HG02678 (cell line): Measurements from ENCODE around the gene CLCA1.

ENCODE experiments used
- ATAC-seq: cut with Tn5 transposase; IDR thresholded peaks from one replicate; pipeline ENCODE4 v1.9.1; 2021; ENCODE audit warnings: mild to moderate bottlenecking, moderate library complexity; ENCODE audit not compliant: unreplicated experiment

CLCA1 gene

DNA sequence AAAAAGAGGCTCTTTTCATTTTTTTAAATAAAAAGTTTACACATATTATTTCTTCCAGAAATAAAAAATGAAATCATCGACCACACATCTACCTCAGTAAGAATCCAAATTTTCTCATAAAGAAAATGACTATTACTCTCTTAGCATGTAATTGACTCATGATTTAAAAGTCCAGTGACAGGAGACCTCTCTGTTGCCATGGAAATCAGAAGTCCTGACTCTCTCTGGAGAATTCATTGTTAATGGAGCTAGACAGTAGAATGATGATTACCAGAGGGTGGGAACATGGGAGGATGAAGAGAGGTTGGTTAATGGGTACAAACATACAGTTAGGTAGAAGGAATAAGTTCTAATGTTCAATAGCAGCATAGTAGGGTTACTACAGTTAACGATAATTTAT lies 73.1 kb downstream of the CLCA1 start:
- ATAC-seq, result no peak

DNA sequence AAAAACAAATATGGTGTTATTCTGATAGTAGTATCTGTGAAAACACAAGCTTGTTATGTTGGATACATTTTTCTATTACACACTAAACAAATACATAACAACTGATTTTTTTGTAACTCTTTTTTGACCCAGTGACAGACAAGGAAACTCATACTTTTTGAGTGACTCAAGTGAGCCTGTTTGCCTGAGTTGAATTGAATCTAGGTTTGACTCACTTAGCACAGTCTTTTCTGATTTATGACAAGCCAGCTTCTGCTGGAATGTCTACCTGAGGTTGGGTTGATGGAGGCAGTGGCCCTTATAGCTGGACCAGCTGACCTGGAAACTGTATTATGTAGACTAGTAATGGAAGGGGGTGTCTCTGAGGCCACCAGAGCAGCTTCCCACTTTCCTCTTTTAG lies 73.9 kb downstream of the CLCA1 start:
- no peak for ATAC-seq

GRCh38 chr1:86546787-86547221 lies 78.1 kb downstream of the CLCA1 start, which contains the start of gene CLCA4:
Gene CLCA4, plus strand, starts transcription at chr1:86547078. Its CDS starts 42 bp downstream, at chr1:86547120.
- ATAC-seq, result no peak

DNA sequence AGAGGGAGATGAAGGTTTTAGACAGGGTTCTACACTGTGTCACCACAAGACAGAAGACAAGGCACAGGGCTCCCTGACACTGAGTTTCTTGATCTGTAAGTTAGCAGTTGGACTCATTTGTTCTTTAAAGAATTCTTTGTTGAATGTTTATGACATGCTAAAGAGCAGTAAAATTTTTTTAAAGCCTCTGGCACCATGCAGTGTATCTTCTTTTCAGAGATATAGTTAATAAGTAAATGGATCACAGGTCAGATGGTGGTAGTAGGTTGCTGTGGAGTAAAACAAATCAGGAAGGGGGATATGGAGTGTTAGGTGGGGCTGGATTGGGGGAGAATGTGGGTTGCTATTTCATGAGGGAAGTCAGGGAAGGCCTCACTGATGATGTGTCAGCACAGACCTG lies 80.1 kb downstream of the CLCA1 start:
- ATAC-seq, result no peak
